A549 (cell line): Measurements from ENCODE around the gene LRRN4CL. TPM values are rescaled to one million over a fixed set of nuclear protein-coding genes. Genes with fewer than 3 reads are reported as not detected.

ENCODE experiments used
- ATAC-seq, 2 experiments: fragments of 200-7000 bp in 1 of 2; fragments of >200 bp in 1 of 2; cut with Nextera tagmentation in 1 of 2; cut with Tn5 transposase in 1 of 2; 3 replicates each; pipeline versions ENCODE4 v1.8.0 to v1.9.1; 2018 to 2020; ENCODE audit warnings: mild to moderate bottlenecking in 1 of 2, moderate library complexity in 1 of 2
- CTCF ChIA-PET: fragments of 300-600 bp; sonication (Branson Sonifier 250); formaldehyde crosslinking; extraction: SDS; loops from one replicate; lab custom pipeline; 2021; ENCODE audit warnings: antibody characterized with exemption, inconsistent platforms; lab: Yijun Ruan, JAX
- POLR2A ChIA-PET: fragments of 350-600 bp; formaldehyde crosslinking; extraction: SDS; loops from one replicate; lab custom pipeline; 2021; ENCODE audit warnings: antibody characterized with exemption, inconsistent platforms; lab: Yijun Ruan, JAX
- DNase-seq, 2 experiments: peaks; one replicate each; pipeline versions ENCODE4 v3.0.0 to v3.0.0-alpha.2; 2011 to 2016; ENCODE audit warnings: low read depth in 1 of 2, low spot score in 1 of 2
- FAIRE-seq: peaks from 2 replicates; lab custom pipeline; 2011; peaks lifted over from hg19 to GRCh38; lab: Jason Lieb, UNC
- H3K27ac ChIP-seq, 2 experiments: fragments of >200 bp; sonication (Bioruptor Twin); formaldehyde crosslinking; 3 replicates each; pipeline ENCODE4 v1.5.1; 2016 to 2017
- H3K4me1 ChIP-seq: fragments of >200 bp; sonication (Bioruptor Twin); formaldehyde crosslinking; 3 replicates; pipeline ENCODE4 v1.6.1; 2016
- H3K4me2 ChIP-seq: fragments of >200 bp; sonication (Bioruptor Twin); formaldehyde crosslinking; 3 replicates; pipeline ENCODE4 v1.6.1; 2016
- H3K4me3 ChIP-seq: fragments of >200 bp; sonication (Bioruptor Twin); formaldehyde crosslinking; 3 replicates; pipeline ENCODE4 v1.5.1; 2016
- H3K9me3 ChIP-seq: fragments of >200 bp; sonication (Bioruptor Twin); formaldehyde crosslinking; 3 replicates; pipeline ENCODE4 v1.6.1; 2016
- CBX2 ChIP-seq: fragments of 200-600 bp; sonication (generic); IDR thresholded peaks from 2 replicates; pipeline ENCODE4 v1.6.1; 2016; ENCODE audit warnings: low read depth, mild to moderate bottlenecking, borderline replicate concordance
- EHF ChIP-seq: fragments of 250-450 bp; sonication (Bioruptor Pico); IDR thresholded peaks from 2 replicates; pipeline ENCODE4 v1.5.0; 2020; ENCODE audit warnings: mild to moderate bottlenecking
- EP300 ChIP-seq, 2 experiments: fragments of >200 bp; sonication (Bioruptor Twin); formaldehyde crosslinking; IDR thresholded peaks; 2 replicates in 1 of 2; 3 replicates in 1 of 2; pipeline ENCODE4 v1.6.1; 2016 to 2017
- FOSL2 ChIP-seq, 2 experiments: fragments of 450-650 bp in 1 of 2; fragments of >200 bp in 1 of 2; sonication (Bioruptor Twin) in 1 of 2; formaldehyde crosslinking; IDR thresholded peaks; 2 replicates each; pipeline versions ENCODE4 v1.5.0 to v1.6.1; 2016 to 2020; ENCODE audit warnings: mild to moderate bottlenecking in 1 of 2, moderate library complexity in 1 of 2
- FOXS1 ChIP-seq: fragments of 250-450 bp; sonication (Bioruptor Pico); IDR thresholded peaks from 2 replicates; pipeline ENCODE4 v1.5.0; 2020; ENCODE audit warnings: mild to moderate bottlenecking, moderate library complexity
- HDAC2 ChIP-seq: fragments of 200-600 bp; sonication (generic); IDR thresholded peaks from 2 replicates; pipeline ENCODE4 v1.6.1; 2016
- HEYL ChIP-seq: fragments of 250-450 bp; sonication (Bioruptor Pico); IDR thresholded peaks from 2 replicates; pipeline ENCODE4 v1.8.0; 2021; ENCODE audit warnings: mild to moderate bottlenecking, moderate library complexity
- JUN ChIP-seq, 2 experiments: fragments of >200 bp; sonication (Bioruptor Twin); formaldehyde crosslinking; IDR thresholded peaks; 2 replicates in 1 of 2; 3 replicates in 1 of 2; pipeline ENCODE4 v1.6.1; 2016 to 2017
- NFE2L2 ChIP-seq: fragments of 150-350 bp; conservative IDR thresholded peaks from 2 replicates; pipeline ENCODE4 v1.6.1; 2014; ENCODE audit warnings: low read length
- NPAS2 ChIP-seq: fragments of 250-450 bp; sonication (Bioruptor Pico); IDR thresholded peaks from 2 replicates; pipeline ENCODE4 v1.8.0; 2022; ENCODE audit warnings: mild to moderate bottlenecking, moderate library complexity, borderline replicate concordance
- PHF8 ChIP-seq: fragments of 200-600 bp; sonication (generic); IDR thresholded peaks from 2 replicates; pipeline ENCODE4 v1.6.1; 2016; ENCODE audit warnings: low read depth, mild to moderate bottlenecking, antibody characterized with exemption, moderate library complexity, borderline replicate concordance
- POLR2A ChIP-seq: IDR thresholded peaks from 2 replicates; pipeline ENCODE4 v1.6.1; 2012; ENCODE audit warnings: mild to moderate bottlenecking, low read length
- SMC3 ChIP-seq: fragments of >200 bp; sonication (Bioruptor Twin); formaldehyde crosslinking; IDR thresholded peaks from 3 replicates; pipeline ENCODE4 v1.6.1; 2018; ENCODE audit warnings: inconsistent platforms
- WGBS: methylation state at CpG from one replicate; pipeline ENCODE4 v1.1.6; 2017; ENCODE audit errors: missing lambda C conversion rate; 5-methylcytosine and 5-hydroxymethylcytosine counted together
- polyA plus RNA-seq, 4 experiments: library from polyadenylated mRNA; depleted of rRNA in 3 of 4; stranded (reverse); fragments of >200 nt; fragmentation: RNase III in 1 of 4; extraction: RNeasy Plus Mini Kit Qiagen cat#74134 plus additional on column Dnase treatment in 1 of 4; gene quantifications; 2 replicates in 3 of 4; 3 replicates in 1 of 4; pipeline ENCODE4 v1.2.3, GENCODE V29; 2011 to 2017
- TF ChIP-seq, protein P1 (sequence below): IDR thresholded peaks from 2 replicates; pipeline ENCODE4 v1.6.1; 2012; ENCODE audit warnings: low read depth, borderline replicate concordance
- TF ChIP-seq, protein P2 (sequence below): fragments of >200 bp; sonication (Bioruptor Twin); formaldehyde crosslinking; IDR thresholded peaks from 3 replicates; pipeline ENCODE4 v1.5.1; 2016
- TF ChIP-seq, protein P3 (sequence below): fragments of 250-450 bp; sonication (Bioruptor Pico); IDR thresholded peaks from 2 replicates; pipeline ENCODE4 v1.5.0; 2020; ENCODE audit warnings: low read depth, mild to moderate bottlenecking, moderate library complexity
- TF ChIP-seq, protein P4 (sequence below): fragments of >200 bp; sonication (Bioruptor Twin); formaldehyde crosslinking; IDR thresholded peaks from 3 replicates; pipeline ENCODE4 v1.6.1; 2016

Gene LRRN4CL
- polyA plus RNA-seq, 2 of the 4 experiments (the other 2 are of a cell fraction) = 0.03 to 0.04 TPM

DNA sequence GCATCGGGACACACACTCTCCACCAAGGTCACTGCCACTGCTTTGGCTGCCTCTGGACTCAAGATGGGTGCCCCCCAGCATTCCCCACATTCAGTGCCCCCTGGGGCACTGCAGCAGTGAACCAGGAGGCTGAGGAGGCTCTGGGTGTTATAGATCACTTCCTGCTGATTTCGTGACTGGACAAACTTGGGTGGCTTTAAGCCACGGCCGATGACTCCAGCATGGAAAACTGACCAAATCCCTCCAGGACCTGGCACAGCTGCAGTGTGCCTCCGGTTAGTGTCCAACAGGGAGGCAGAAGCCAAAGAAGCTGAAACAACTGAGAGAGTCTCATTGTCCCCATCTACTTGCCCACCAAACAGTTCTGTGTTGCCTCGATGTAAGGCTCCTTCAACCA, 41.7 kb downstream of the LRRN4CL start:
- no peak for ATAC-seq
- CTCF ChIA-PET = interaction anchor here (0.7 to 2.2 kb wide), 8 partner anchors 10 to 223 kb away, joined by 3 to 15 read pairs (median 3); partner anchors contain the start of genes B3GAT3, C11orf98, CSKMT and EML3
- no peak for TF ChIP-seq HEYL (CRISPR knock-in tag)
- TF ChIP-seq FOXS1 = no peak
- TF ChIP-seq, protein P1, sequence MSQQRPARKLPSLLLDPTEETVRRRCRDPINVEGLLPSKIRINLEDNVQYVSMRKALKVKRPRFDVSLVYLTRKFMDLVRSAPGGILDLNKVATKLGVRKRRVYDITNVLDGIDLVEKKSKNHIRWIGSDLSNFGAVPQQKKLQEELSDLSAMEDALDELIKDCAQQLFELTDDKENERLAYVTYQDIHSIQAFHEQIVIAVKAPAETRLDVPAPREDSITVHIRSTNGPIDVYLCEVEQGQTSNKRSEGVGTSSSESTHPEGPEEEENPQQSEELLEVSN = no peak
- TF ChIP-seq SMC3 = no peak
- no peak for TF ChIP-seq NPAS2 (CRISPR knock-in tag)
- no peak for TF ChIP-seq CBX2
- TF ChIP-seq, protein P2, sequence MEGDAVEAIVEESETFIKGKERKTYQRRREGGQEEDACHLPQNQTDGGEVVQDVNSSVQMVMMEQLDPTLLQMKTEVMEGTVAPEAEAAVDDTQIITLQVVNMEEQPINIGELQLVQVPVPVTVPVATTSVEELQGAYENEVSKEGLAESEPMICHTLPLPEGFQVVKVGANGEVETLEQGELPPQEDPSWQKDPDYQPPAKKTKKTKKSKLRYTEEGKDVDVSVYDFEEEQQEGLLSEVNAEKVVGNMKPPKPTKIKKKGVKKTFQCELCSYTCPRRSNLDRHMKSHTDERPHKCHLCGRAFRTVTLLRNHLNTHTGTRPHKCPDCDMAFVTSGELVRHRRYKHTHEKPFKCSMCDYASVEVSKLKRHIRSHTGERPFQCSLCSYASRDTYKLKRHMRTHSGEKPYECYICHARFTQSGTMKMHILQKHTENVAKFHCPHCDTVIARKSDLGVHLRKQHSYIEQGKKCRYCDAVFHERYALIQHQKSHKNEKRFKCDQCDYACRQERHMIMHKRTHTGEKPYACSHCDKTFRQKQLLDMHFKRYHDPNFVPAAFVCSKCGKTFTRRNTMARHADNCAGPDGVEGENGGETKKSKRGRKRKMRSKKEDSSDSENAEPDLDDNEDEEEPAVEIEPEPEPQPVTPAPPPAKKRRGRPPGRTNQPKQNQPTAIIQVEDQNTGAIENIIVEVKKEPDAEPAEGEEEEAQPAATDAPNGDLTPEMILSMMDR = no peak
- no peak for TF ChIP-seq EHF (CRISPR knock-in tag)
- no peak for TF ChIP-seq HDAC2
- TF ChIP-seq PHF8 = no peak
- Histone ChIP-seq H3K4me3 (no peak overlapping the region), H3K4me2 (no peak overlapping the region), H3K9me3 (no peaks in the 10 kb centered on the region), H3K27ac (no peak overlapping the region), H3K4me1 (peaks cover 22% of the 10 kb centered on the region)
- FAIRE-seq = no peak
- POLR2A ChIA-PET = interaction anchor here (1.2 to 3.2 kb wide), 3 partner anchors 18 to 80 kb away, joined by 4 to 21 read pairs (median 5); partner anchors contain the start of genes C11orf98, CSKMT, HNRNPUL2 and TUT1
- DNase-seq = no peak
- 63% methylated on average over 6 of the region's 6 CpGs for WGBS

DNA sequence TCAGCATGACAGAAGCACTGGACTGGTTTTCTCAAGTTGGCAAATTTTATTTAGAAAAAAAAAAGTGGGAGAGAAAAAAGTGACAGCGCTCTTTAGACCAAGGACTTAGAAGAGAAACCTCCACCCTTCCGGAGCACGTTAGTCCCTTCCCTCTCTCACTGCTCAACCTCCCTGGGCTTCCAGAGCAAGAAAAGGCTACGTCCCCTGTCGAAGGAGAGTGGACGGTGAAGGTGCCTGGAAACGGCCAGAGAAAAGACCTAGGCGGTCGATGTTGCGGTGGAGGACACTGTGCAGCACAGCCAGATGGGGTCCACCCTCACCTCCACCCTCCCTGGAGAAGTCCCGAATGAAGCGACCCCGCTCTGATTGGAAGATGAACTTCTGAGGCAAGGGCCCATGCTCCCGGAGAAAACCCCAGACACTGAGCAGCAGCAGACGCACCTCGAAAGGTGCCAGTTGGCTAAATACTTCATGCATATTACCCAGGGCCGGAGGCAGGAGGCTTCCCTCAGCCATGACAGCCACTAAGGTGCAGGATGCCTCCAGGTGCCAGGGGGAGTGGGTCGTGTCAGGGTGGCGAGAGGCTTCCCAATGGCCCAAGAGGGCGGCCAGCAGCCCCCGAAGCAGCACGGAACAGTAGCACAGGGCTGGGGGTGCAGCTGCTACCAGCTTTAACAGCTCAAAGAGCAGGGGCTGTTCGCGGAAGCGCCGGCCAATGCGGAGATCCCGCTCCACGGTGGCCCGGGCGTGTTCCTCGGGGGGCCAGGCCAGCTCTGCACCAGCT, 42.3 kb downstream of the LRRN4CL start:
- Histone ChIP-seq H3K27ac (no peak overlapping the region), H3K4me2 (peak overlapping the region; percentile 56), H3K4me1 (peaks cover 18% of the 10 kb centered on the region), H3K9me3 (no peaks in the 10 kb centered on the region), H3K4me3 (no peak overlapping the region)
- ATAC-seq (peak; percentile 57), FAIRE-seq (no peak), DNase-seq (no peak)
- TF ChIP-seq JUN (IDR thresholded peaks at IDR 0.05) (no peak), POLR2A (no peak), PHF8 (no peak), EP300 (IDR thresholded peaks at IDR 0.05) (no peak), FOXS1 (no peak), HEYL (CRISPR knock-in tag) (no peak), FOSL2 (IDR thresholded peaks at IDR 0.05) (no peak), FOSL2 (CRISPR knock-in tag; IDR thresholded peaks at IDR 0.05) (no peak), NFE2L2 (no peak)
- TF ChIP-seq, protein P3, sequence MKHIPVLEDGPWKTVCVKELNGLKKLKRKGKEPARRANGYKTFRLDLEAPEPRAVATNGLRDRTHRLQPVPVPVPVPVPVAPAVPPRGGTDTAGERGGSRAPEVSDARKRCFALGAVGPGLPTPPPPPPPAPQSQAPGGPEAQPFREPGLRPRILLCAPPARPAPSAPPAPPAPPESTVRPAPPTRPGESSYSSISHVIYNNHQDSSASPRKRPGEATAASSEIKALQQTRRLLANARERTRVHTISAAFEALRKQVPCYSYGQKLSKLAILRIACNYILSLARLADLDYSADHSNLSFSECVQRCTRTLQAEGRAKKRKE = no peak
- TF ChIP-seq, protein P1 = no peak
- TF ChIP-seq, protein P4, sequence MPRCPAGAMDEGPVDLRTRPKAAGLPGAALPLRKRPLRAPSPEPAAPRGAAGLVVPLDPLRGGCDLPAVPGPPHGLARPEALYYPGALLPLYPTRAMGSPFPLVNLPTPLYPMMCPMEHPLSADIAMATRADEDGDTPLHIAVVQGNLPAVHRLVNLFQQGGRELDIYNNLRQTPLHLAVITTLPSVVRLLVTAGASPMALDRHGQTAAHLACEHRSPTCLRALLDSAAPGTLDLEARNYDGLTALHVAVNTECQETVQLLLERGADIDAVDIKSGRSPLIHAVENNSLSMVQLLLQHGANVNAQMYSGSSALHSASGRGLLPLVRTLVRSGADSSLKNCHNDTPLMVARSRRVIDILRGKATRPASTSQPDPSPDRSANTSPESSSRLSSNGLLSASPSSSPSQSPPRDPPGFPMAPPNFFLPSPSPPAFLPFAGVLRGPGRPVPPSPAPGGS = no peak
- WGBS = 67% methylated on average over 30 of the region's 32 CpGs
- CTCF ChIA-PET = interaction anchor here (0.9 to 2.2 kb wide), 8 partner anchors 11 to 222 kb away, joined by 3 to 15 read pairs (median 3); partner anchors contain the start of genes C11orf98, CSKMT, EML3 and ROM1
- POLR2A ChIA-PET = interaction anchor here (0.6 to 3.2 kb wide), 11 partner anchors 13 to 107 kb away, joined by 3 to 35 read pairs (median 6); partner anchors contain the start of genes B3GAT3, C11orf98, CSKMT and HNRNPUL2
